ENCODE results near the gene PPIL3.

DNA sequence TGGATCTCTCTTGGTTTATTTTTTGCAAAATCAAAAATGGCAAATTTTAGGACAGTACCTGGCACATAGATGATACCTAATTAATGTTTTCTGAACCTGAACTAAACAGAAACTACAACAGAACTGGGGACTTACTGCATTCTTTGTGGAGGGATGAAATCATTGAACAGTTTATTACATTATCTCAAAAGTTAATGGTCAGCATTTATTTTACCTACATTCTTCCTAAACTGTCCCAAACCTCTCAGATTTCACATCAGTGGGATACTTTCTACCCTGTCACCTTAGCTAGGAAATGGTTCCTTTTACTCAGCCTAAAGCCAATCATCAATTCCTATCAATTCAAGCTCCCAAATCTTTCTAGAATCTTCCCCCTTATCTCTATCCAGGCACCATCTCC, 10.6 kb upstream of the PPIL3 start:
- no peak for TF ChIP-seq LEF1 (IDR thresholded peaks at IDR 0.05; ENCODE audit: borderline replicate concordance)
- no peak for TF ChIP-seq ELF4 (IDR thresholded peaks at IDR 0.05)
- TF ChIP-seq ARNT (IDR thresholded peaks at IDR 0.05): no peak
- no peak for TF ChIP-seq TARDBP (IDR thresholded peaks at IDR 0.05)
- no peak for TF ChIP-seq FOXM1 (IDR thresholded peaks at IDR 0.05; ENCODE audit: borderline replicate concordance)
- TF ChIP-seq L3MBTL2 (conservative IDR thresholded peaks at IDR 0.05): no peak
- no peak for TF ChIP-seq BHLHE40 (IDR thresholded peaks at IDR 0.05; ENCODE audit: borderline replicate concordance)
